ENCODE measurements around the gene SPG21. TPM values are rescaled to one million over a fixed set of nuclear protein-coding genes. Genes with fewer than 3 reads are reported as not detected.

The SPG21 gene
- total and polyA plus RNA-seq, 12 donors, result 51.1 to 121 (median 91.5) TPM

DNA sequence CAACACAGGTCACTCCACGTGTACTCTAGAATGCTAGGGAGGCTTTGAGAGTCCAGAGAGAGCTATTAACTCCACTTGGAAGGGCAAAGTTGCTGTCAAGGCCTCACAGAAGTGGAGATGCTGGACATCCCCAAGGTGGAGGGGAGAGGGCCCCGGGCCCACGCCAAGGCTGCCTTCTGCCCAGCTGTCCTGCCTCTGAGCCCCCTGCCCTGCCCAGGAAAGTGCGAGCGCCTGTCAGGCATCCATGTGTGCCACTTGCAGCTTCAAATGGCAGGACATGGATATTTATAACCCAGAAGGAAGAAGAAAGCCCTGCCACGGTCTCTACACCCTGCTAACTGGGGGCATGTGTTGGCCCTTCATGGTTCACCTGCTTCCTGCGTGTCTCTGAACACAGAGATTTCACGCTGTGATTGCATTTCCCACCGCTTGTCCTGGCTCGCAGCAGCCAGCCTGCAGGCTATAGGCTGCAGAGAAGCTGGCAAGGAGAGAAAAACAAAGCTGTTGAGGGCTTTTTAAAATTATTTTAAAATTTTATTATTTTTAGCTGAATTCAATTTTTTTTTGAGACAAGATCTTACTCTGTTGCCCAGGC, 61.0 kb downstream of the SPG21 start:
- intact Hi-C loops (cut with DNase I), result no loop called here
- peak in 2 of 7 donors; percentile 7 to 37 for DNase-seq
- Histone ChIP-seq H3K4me1 (replicated peaks in 1 of 2) (no peaks in the 10 kb centered on the region), H3K36me3 (replicated peaks in 1 of 2) (peaks cover 0 to 12% of the 10 kb centered on the region in 2 donors), H3K27me3 (no peaks in the 10 kb centered on the region), H3K4me3 (no peak overlapping the region), H3K27ac (no peak overlapping the region), H3K9me3 (replicated peaks in 1 of 3) (no peaks in the 10 kb centered on the region)
- 83 to 90% (median 86%) methylated on average over 10 of the region's 10 CpGs for WGBS, 4 donors
- TF ChIP-seq, protein P1, sequence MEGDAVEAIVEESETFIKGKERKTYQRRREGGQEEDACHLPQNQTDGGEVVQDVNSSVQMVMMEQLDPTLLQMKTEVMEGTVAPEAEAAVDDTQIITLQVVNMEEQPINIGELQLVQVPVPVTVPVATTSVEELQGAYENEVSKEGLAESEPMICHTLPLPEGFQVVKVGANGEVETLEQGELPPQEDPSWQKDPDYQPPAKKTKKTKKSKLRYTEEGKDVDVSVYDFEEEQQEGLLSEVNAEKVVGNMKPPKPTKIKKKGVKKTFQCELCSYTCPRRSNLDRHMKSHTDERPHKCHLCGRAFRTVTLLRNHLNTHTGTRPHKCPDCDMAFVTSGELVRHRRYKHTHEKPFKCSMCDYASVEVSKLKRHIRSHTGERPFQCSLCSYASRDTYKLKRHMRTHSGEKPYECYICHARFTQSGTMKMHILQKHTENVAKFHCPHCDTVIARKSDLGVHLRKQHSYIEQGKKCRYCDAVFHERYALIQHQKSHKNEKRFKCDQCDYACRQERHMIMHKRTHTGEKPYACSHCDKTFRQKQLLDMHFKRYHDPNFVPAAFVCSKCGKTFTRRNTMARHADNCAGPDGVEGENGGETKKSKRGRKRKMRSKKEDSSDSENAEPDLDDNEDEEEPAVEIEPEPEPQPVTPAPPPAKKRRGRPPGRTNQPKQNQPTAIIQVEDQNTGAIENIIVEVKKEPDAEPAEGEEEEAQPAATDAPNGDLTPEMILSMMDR (IDR thresholded peaks at IDR 0.05), result no peak
- TF ChIP-seq POLR2A (IDR thresholded peaks at IDR 0.05), result no peak

- no peaks in the 10 kb centered on the region for H3K4me1 ChIP-seq (replicated peaks in 1 of 2)
- intact Hi-C loops (cut with DNase I), result no loop called here
- peaks cover 0 to 3% of the 10 kb centered on the region in 2 donors for H3K36me3 ChIP-seq (replicated peaks in 1 of 2)
- no peaks in the 10 kb centered on the region for H3K27me3 ChIP-seq
- TF ChIP-seq, protein P1 (IDR thresholded peaks at IDR 0.05), result no peak
- TF ChIP-seq POLR2A (IDR thresholded peaks at IDR 0.05), result no peak
- no peaks in the 10 kb centered on the region for H3K9me3 ChIP-seq (replicated peaks in 1 of 3)
- no peak overlapping the region for H3K27ac ChIP-seq
- WGBS, 4 donors, result 93 to 97% (median 95%) methylated on average over 7 to 8 of the region's 8 CpGs
- no peak for DNase-seq
- H3K4me3 ChIP-seq, result no peak overlapping the region
Measured at GRCh38 chr15:64926661-64927060, 63.1 kb downstream of the SPG21 start.

GRCh38 chr15:64925335-64926330, 64.1 kb downstream of the SPG21 start:
- no peaks in the 10 kb centered on the region for H3K27me3 ChIP-seq
- TF ChIP-seq POLR2A (IDR thresholded peaks at IDR 0.05), result no peak
- TF ChIP-seq, protein P1 (IDR thresholded peaks at IDR 0.05), result no peak
- intact Hi-C loops (cut with DNase I), result no loop called here
- no peaks in the 10 kb centered on the region for H3K4me1 ChIP-seq (replicated peaks in 1 of 2)
- no peak overlapping the region for H3K4me3 ChIP-seq
- DNase-seq, result no peak
- H3K36me3 ChIP-seq (replicated peaks in 1 of 2), result no peaks in the 10 kb centered on the region
- H3K27ac ChIP-seq, result no peak overlapping the region
- 92 to 96% (median 95%) methylated on average over 9 to 13 of the region's 13 CpGs for WGBS, 4 donors
- no peaks in the 10 kb centered on the region for H3K9me3 ChIP-seq (replicated peaks in 1 of 3)

DNA sequence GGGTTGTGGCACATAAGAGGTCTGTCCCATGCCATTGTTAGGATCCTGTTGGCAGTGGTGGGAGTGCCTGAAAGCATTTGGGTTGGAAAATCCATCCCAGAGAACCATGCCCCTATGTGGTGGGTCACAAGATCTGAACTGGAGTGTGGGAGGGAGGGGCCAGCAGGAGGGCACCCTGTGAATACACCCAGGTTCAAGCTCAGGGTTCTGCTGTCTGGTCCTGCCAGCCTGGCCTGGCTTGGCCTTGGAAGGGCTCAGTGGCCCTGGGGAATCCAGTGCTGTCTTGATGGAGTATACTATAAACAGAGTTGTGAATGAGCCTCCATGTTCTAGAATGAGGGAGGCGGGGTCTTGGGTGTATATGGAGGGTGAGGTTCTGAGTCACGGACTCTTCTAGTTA, 66.2 kb downstream of the SPG21 start:
- no peak for TF ChIP-seq POLR2A (IDR thresholded peaks at IDR 0.05)
- TF ChIP-seq, protein P1 (IDR thresholded peaks at IDR 0.05), result no peak
- WGBS, 4 donors, result 95 to 100% (median 96%) methylated on average over 2 of the region's 2 CpGs
- Histone ChIP-seq H3K4me1 (replicated peaks in 1 of 2) (no peaks in the 10 kb centered on the region), H3K4me3 (no peak overlapping the region), H3K36me3 (replicated peaks in 1 of 2) (no peaks in the 10 kb centered on the region), H3K27ac (no peak overlapping the region), H3K27me3 (no peaks in the 10 kb centered on the region), H3K9me3 (replicated peaks in 1 of 3) (no peaks in the 10 kb centered on the region)
- intact Hi-C loops (cut with DNase I), result no loop called here
- no peak for DNase-seq
